Nephron (organoid): ENCODE results near the gene SLC16A12.
"Not testable (repeated sequence)": the region's sequence is repeated elsewhere in the genome, so short reads cannot be mapped to it uniquely, and the experiment has no call there.

Experiments used
- H3K27ac Mint-ChIP-seq, 3 experiments: 2 replicates each; pipeline ENCODE4 v1.8.0; 2020; ENCODE audit warnings: mixed read lengths in 3 of 3, mild to moderate bottlenecking in 2 of 3, moderate library complexity in 1 of 3
- H3K27me3 Mint-ChIP-seq: 2 replicates; pipeline ENCODE4 v1.8.0; 2021; ENCODE audit warnings: low read depth, mild to moderate bottlenecking, moderate library complexity, mixed read lengths
- H3K36me3 Mint-ChIP-seq: 2 replicates; pipeline ENCODE4 v1.8.0; 2020; ENCODE audit warnings: low read depth, mixed read lengths
- H3K4me1 Mint-ChIP-seq: 2 replicates; pipeline ENCODE4 v1.8.0; 2020; ENCODE audit warnings: mixed read lengths
- H3K4me3 Mint-ChIP-seq, 3 experiments: 2 replicates each; pipeline ENCODE4 v1.8.0; 2020; ENCODE audit warnings: mild to moderate bottlenecking in 3 of 3, mixed read lengths in 3 of 3, moderate library complexity in 2 of 3
- H3K9me3 Mint-ChIP-seq: 2 replicates; pipeline ENCODE4 v1.8.0; 2020; ENCODE audit warnings: mixed read lengths
- CTCF ChIP-seq, 3 experiments: fragments of 200-600 bp; sonication (generic); IDR thresholded peaks; one replicate each; pipeline ENCODE4 v1.5.0; 2021; ENCODE audit warnings: antibody characterized with exemption in 3 of 3; ENCODE audit not compliant: unreplicated experiment in 3 of 3

The SLC16A12 gene

DNA sequence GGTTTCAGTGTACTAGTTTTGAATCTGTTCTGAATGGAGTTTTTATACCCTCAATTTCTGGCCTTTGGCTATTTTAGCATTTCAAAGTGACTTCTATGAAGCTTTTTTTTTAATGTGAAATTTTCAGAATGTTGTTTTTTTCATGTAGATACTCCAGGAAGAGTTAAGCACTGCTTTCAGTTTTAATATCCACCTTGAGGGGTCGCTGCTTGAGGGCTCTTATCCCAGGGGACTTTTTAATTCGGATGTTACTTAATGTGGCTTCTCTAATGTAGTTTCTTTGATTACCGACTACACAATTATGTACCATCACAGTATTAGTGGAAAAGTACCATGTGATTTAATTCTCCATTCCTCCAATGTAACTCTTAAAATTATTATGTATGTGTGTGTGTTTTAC lies 115.8 kb downstream of the SLC16A12 start:
- H3K27me3 Mint-ChIP-seq: peaks cover 3% of the 10 kb centered on the region
- H3K4me1 Mint-ChIP-seq: peaks cover 11% of the 10 kb centered on the region
- H3K4me3 Mint-ChIP-seq: no peak overlapping the region
- no peak overlapping the region for H3K27ac Mint-ChIP-seq
- TF ChIP-seq CTCF (IDR thresholded peaks at IDR 0.05; ENCODE audit: unreplicated experiment in 3 of 3): peak in 2 of 3 experiments; percentile 23 to 34
- no peaks in the 10 kb centered on the region for H3K9me3 Mint-ChIP-seq
- peaks cover 7% of the 10 kb centered on the region for H3K36me3 Mint-ChIP-seq

- Mint-ChIP-seq H3K27ac (peak overlapping the region; percentile 35 to 58 (median 52)), H3K4me1 (peaks cover 16% of the 10 kb centered on the region), H3K4me3 (peak overlapping the region; percentile 96 to 99 (median 98)), H3K36me3 (peaks cover 12% of the 10 kb centered on the region), H3K27me3 (peaks cover 3% of the 10 kb centered on the region), H3K9me3 (no peaks in the 10 kb centered on the region)
- no peak for TF ChIP-seq CTCF (IDR thresholded peaks at IDR 0.05; ENCODE audit: unreplicated experiment in 3 of 3)
Observed at GRCh38 chr10:89416465-89416864, 118.9 kb downstream of the SLC16A12 start.

GRCh38 chr10:89414879-89415821 lies 120.2 kb downstream of the SLC16A12 start:
- Mint-ChIP-seq H3K9me3 (no peaks in the 10 kb centered on the region), H3K4me1 (peaks cover 20% of the 10 kb centered on the region), H3K27me3 (peaks cover 3% of the 10 kb centered on the region), H3K36me3 (peaks cover 15% of the 10 kb centered on the region), H3K4me3 (peak overlapping the region; percentile 96 to 100 (median 98)), H3K27ac (peak overlapping the region; percentile 98 to 99 (median 99))
- peak in 1 of 3 experiments; percentile 13 for TF ChIP-seq CTCF (IDR thresholded peaks at IDR 0.05; ENCODE audit: unreplicated experiment in 3 of 3)

- peaks cover 15% of the 10 kb centered on the region for H3K36me3 Mint-ChIP-seq
- no peak for TF ChIP-seq CTCF (IDR thresholded peaks at IDR 0.05; ENCODE audit: unreplicated experiment in 3 of 3)
- H3K9me3 Mint-ChIP-seq: no peaks in the 10 kb centered on the region
- peaks cover 20% of the 10 kb centered on the region for H3K4me1 Mint-ChIP-seq
- H3K27me3 Mint-ChIP-seq: peaks cover 3% of the 10 kb centered on the region
- peak within 1 kb of the TSS; percentile 96 to 100 (median 98) for H3K4me3 Mint-ChIP-seq
- peak within 1 kb of the TSS; percentile 99 to 100 (median 99) for H3K27ac Mint-ChIP-seq
Observed at GRCh38 chr10:89414146-89414878, 121.1 kb downstream of the SLC16A12 start, which contains the start of gene IFIT5. Gene IFIT5, plus strand, starts transcription at chr10:89414568. Its CDS starts 231 bp downstream, at chr10:89414799.

DNA sequence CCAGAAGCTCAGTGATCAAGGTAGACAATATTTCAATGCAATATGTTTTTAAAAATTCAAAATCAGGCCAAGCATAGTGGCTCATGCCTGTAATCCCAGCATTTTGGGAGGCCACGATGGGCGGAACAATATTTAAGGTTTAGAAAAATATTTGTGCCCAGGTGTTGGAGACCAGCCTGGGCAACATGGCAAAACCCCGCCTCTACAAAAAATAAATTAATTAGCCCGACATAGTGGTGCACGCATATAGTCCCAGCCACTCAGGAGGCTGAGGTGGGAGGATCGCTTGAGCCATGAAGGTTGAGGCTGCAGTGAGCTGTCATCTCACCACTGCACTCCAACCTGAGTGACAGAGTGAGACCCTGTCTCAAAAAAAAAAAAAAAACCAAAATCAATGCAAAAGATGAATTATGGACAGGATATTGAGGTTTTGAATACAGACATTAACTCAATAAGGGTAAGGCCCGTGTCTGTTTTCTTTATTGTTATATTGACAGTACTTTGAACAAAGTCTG lies 121.9 kb downstream of the SLC16A12 start:
- peaks cover 18% of the 10 kb centered on the region for H3K36me3 Mint-ChIP-seq
- H3K27me3 Mint-ChIP-seq: peaks cover 3% of the 10 kb centered on the region
- peaks cover 20% of the 10 kb centered on the region for H3K4me1 Mint-ChIP-seq
- TF ChIP-seq CTCF (IDR thresholded peaks at IDR 0.05; ENCODE audit: unreplicated experiment in 3 of 3): no peak
- H3K4me3 Mint-ChIP-seq: peak overlapping the region; percentile 96 to 100 (median 98)
- H3K9me3 Mint-ChIP-seq: no peaks in the 10 kb centered on the region
- H3K27ac Mint-ChIP-seq: peak overlapping the region; percentile 99 to 100 (median 99)

- H3K27ac Mint-ChIP-seq, H3K27me3 Mint-ChIP-seq, H3K9me3 Mint-ChIP-seq: not testable (repeated sequence)
- H3K36me3 Mint-ChIP-seq: peaks cover 20% of the 10 kb centered on the region
- H3K4me1 Mint-ChIP-seq: peaks cover 20% of the 10 kb centered on the region
- peak overlapping the region; percentile 48 to 60 (median 52) for H3K4me3 Mint-ChIP-seq
Observed at GRCh38 chr10:89412276-89412675, 123.1 kb downstream of the SLC16A12 start.

DNA sequence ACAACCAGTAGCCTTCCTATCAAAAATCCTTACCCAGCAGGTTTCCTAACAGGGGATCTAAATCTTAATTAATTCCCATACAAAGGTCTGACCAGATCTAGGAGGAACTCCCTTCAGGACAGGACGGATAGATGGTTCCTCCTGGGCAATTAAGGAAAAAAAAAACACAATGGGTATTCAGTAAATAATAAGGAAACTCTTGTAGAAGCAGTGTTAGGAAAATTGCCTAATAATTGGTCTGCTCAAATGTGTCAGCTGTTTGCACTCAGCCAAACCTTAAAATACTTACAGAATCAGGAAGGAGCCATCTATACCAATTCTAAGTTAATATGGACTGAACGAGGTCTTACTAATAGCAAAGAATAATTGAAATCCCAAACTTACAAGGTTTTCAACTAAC lies 124.3 kb downstream of the SLC16A12 start:
- Mint-ChIP-seq H3K4me1 (peaks cover 17% of the 10 kb centered on the region), H3K36me3 (peaks cover 27% of the 10 kb centered on the region), H3K27ac (peak overlapping the region in 1 of 3 experiments; percentile 39)
- H3K9me3 Mint-ChIP-seq, H3K4me3 Mint-ChIP-seq, H3K27me3 Mint-ChIP-seq: not testable (repeated sequence)

DNA sequence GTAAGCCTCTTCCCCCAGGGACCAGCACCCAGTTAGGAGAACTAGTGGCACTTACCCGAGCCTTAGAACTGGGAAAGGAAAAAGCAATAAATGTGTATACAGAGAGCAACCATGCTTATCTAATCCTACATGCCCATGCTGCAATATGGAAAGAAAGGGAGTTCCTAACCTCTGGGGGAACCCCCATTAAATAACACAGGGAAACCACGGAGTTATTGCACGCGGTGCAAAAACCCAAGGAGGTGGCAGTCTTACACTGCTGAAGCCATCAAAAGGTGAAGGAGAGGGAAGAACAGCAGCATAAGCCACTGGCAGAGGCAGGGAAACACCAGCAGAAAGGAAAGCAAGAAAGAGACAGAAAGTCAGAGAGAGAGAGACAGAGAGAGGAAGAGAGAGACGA lies 124.8 kb downstream of the SLC16A12 start:
- not testable (repeated sequence) for H3K9me3 Mint-ChIP-seq, H3K27me3 Mint-ChIP-seq, H3K27ac Mint-ChIP-seq
- peaks cover 14% of the 10 kb centered on the region for H3K4me1 Mint-ChIP-seq
- peaks cover 31% of the 10 kb centered on the region for H3K36me3 Mint-ChIP-seq
- H3K4me3 Mint-ChIP-seq: peak overlapping the region; percentile 3 to 37 (median 28)

DNA sequence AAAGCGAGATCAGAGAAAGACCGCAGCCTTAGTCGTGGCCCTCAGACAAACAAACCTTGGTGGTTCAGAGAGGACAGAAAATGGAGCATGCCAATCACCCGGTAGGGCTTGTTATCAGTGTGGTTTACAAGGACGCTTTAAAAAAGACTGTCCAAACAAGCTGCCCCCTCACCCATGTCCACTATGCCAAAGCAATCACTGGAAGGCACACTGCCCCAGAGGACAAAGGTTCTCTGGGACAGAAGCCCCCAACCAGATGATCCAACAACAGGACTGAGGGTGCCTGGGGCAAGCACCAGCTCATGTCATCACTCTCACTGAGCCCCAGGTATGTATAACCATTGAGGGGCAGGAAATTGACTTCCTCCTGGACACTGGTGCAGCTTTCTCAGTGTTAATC lies 126.1 kb downstream of the SLC16A12 start:
- H3K9me3 Mint-ChIP-seq, H3K27me3 Mint-ChIP-seq, H3K4me1 Mint-ChIP-seq, H3K27ac Mint-ChIP-seq, H3K4me3 Mint-ChIP-seq: not testable (repeated sequence)
- H3K36me3 Mint-ChIP-seq: peaks cover 42% of the 10 kb centered on the region
